SK-N-SH treated with all-trans-retinoic acid at 6 μM for 48 hours (cell line): ENCODE results near the gene UBTD1.
A peak's percentile ranks its signal among the peaks of the same experiment; 100 is the strongest.

Source experiments
- ATAC-seq: fragments of 200-7000 bp; cut with Tn5 transposase; 3 replicates; pipeline ENCODE4 v1.9.1; 2020; ENCODE audit warnings: mild to moderate bottlenecking, moderate library complexity
- ARNTL ChIP-seq: fragments of 450-650 bp; formaldehyde crosslinking; IDR thresholded peaks from 2 replicates; pipeline ENCODE4 v1.5.0; 2020; ENCODE audit warnings: low read depth, mild to moderate bottlenecking, moderate library complexity, borderline replicate concordance
- BACH2 ChIP-seq: fragments of 250-450 bp; sonication (Bioruptor Pico); IDR thresholded peaks from 2 replicates; pipeline ENCODE4 v1.9.0; 2021; ENCODE audit warnings: mild to moderate bottlenecking, borderline replicate concordance
- CREB5 ChIP-seq: fragments of 250-450 bp; sonication (Bioruptor Pico); IDR thresholded peaks from 2 replicates; pipeline ENCODE4 v1.5.1; 2020; ENCODE audit warnings: low read depth, mild to moderate bottlenecking, moderate library complexity
- CSDC2 ChIP-seq: fragments of 250-450 bp; sonication (Bioruptor Pico); IDR thresholded peaks from 2 replicates; pipeline ENCODE4 v1.5.0; 2020; ENCODE audit warnings: mild to moderate bottlenecking, moderate library complexity
- CSRNP3 ChIP-seq: fragments of 250-450 bp; sonication (Bioruptor Pico); IDR thresholded peaks from 2 replicates; pipeline ENCODE4 v1.5.1; 2021; ENCODE audit warnings: mild to moderate bottlenecking, moderate library complexity
- ESRRG ChIP-seq: fragments of 250-450 bp; sonication (Bioruptor Pico); IDR thresholded peaks from 2 replicates; pipeline ENCODE4 v1.6.1; 2021; ENCODE audit warnings: mild to moderate bottlenecking
- GLIS3 ChIP-seq: fragments of 250-450 bp; sonication (Bioruptor Pico); IDR thresholded peaks from 2 replicates; pipeline ENCODE4 v1.5.0; 2020; ENCODE audit warnings: mild to moderate bottlenecking, moderate library complexity
- ISL1 ChIP-seq: fragments of 250-450 bp; sonication (Bioruptor Pico); IDR thresholded peaks from 2 replicates; pipeline ENCODE4 v2.1.2; 2022; ENCODE audit warnings: mild to moderate bottlenecking, moderate library complexity
- OSR1 ChIP-seq: fragments of 250-450 bp; sonication (Bioruptor Pico); IDR thresholded peaks from 2 replicates; pipeline ENCODE4 v1.8.0; 2022; ENCODE audit warnings: moderate library complexity, mild to moderate bottlenecking, inconsistent platforms
- PATZ1 ChIP-seq: fragments of 250-450 bp; sonication (Bioruptor Pico); IDR thresholded peaks from 2 replicates; pipeline ENCODE4 v1.8.0; 2020; ENCODE audit warnings: mild to moderate bottlenecking, moderate library complexity, borderline replicate concordance
- POU6F1 ChIP-seq: fragments of 250-450 bp; sonication (Bioruptor Pico); IDR thresholded peaks from 2 replicates; pipeline ENCODE4 v1.8.0; 2021; ENCODE audit warnings: low read depth, mild to moderate bottlenecking, moderate library complexity, borderline replicate concordance
- PPARA ChIP-seq: fragments of 250-450 bp; sonication (Bioruptor Pico); IDR thresholded peaks from 2 replicates; pipeline ENCODE4 v1.5.0; 2020; ENCODE audit warnings: mild to moderate bottlenecking, borderline replicate concordance
- RARB ChIP-seq: fragments of 250-450 bp; sonication (Bioruptor Pico); IDR thresholded peaks from 2 replicates; pipeline ENCODE4 v1.8.0; 2021; ENCODE audit warnings: mild to moderate bottlenecking, moderate library complexity
- SNAI2 ChIP-seq: fragments of 250-450 bp; sonication (Bioruptor Pico); IDR thresholded peaks from 2 replicates; pipeline ENCODE4 v1.5.0; 2020; ENCODE audit warnings: mild to moderate bottlenecking, moderate library complexity
- TCF4 ChIP-seq: fragments of 250-450 bp; sonication (Bioruptor Pico); IDR thresholded peaks from 2 replicates; pipeline ENCODE4 v1.8.0; 2021; ENCODE audit warnings: mild to moderate bottlenecking, moderate library complexity, borderline replicate concordance
- TOX ChIP-seq: fragments of 250-450 bp; sonication (Bioruptor Pico); IDR thresholded peaks from 2 replicates; pipeline ENCODE4 v1.8.0; 2021; ENCODE audit warnings: mild to moderate bottlenecking, moderate library complexity, borderline replicate concordance
- ZC3H10 ChIP-seq: fragments of 250-450 bp; sonication (Bioruptor Pico); IDR thresholded peaks from 2 replicates; pipeline ENCODE4 v1.5.1; 2021; ENCODE audit warnings: mild to moderate bottlenecking, moderate library complexity
- ZFP3 ChIP-seq: fragments of 250-450 bp; sonication (Bioruptor Pico); IDR thresholded peaks from 2 replicates; pipeline ENCODE4 v1.5.0; 2020; ENCODE audit warnings: mild to moderate bottlenecking, moderate library complexity
- ZFP30 ChIP-seq: fragments of 450-650 bp; formaldehyde crosslinking; IDR thresholded peaks from 2 replicates; pipeline ENCODE4 v1.5.0; 2022; ENCODE audit warnings: mild to moderate bottlenecking, moderate library complexity
- ZNF565 ChIP-seq: fragments of 450-650 bp; formaldehyde crosslinking; conservative IDR thresholded peaks from 2 replicates; pipeline ENCODE4 v1.5.0; 2020; ENCODE audit warnings: low read depth, mild to moderate bottlenecking, moderate library complexity
- ZNF70 ChIP-seq: fragments of 450-650 bp; formaldehyde crosslinking; IDR thresholded peaks from 2 replicates; pipeline ENCODE4 v1.5.0; 2020; ENCODE audit warnings: mild to moderate bottlenecking, moderate library complexity
- ZNF8 ChIP-seq: fragments of 450-650 bp; formaldehyde crosslinking; IDR thresholded peaks from 2 replicates; pipeline ENCODE4 v1.5.0; 2020; ENCODE audit warnings: mild to moderate bottlenecking, moderate library complexity

The UBTD1 gene

GRCh38 chr10:97571622-97572021, 72.9 kb downstream of the UBTD1 start:
- TF ChIP-seq TCF4 (no peak), SNAI2 (no peak), CSDC2 (no peak), ISL1 (CRISPR knock-in tag) (no peak)
- no peak for ATAC-seq

GRCh38 chr10:97572214-97572989, 73.7 kb downstream of the UBTD1 start, which contains the start of gene ANKRD2:
TSS of gene ANKRD2 (plus strand) at chr10:97572779. CDS start at chr10:97572789, 10 bp downstream.
- TF ChIP-seq OSR1 (CRISPR knock-in tag) (no peak), TCF4 (no peak), CREB5 (CRISPR knock-in tag) (no peak), ISL1 (CRISPR knock-in tag) (no peak), TOX (CRISPR knock-in tag) (no peak), ZFP3 (no peak), ZNF70 (CRISPR knock-in tag) (no peak), ZC3H10 (no peak), CSDC2 (no peak), ARNTL (CRISPR knock-in tag) (no peak), PATZ1 (CRISPR knock-in tag) (no peak), ZNF565 (CRISPR knock-in tag) (no peak), RARB (CRISPR knock-in tag) (no peak), CSRNP3 (no peak), ZNF8 (no peak), BACH2 (no peak), GLIS3 (CRISPR knock-in tag) (no peak), ZFP30 (no peak), POU6F1 (CRISPR knock-in tag) (no peak), PPARA (CRISPR knock-in tag) (no peak)
- peak; percentile 79 for ATAC-seq

- peak; percentile 6; the same call in 1 of the 3 replicates for ATAC-seq
Measured at GRCh38 chr10:97573021-97573420, 74.3 kb downstream of the UBTD1 start.

GRCh38 chr10:97573672-97574071, 74.9 kb downstream of the UBTD1 start:
- ATAC-seq: no peak

More at GRCh38 chr10:97573021-97573420, 74.3 kb downstream of the UBTD1 start:
- TF ChIP-seq TOX (CRISPR knock-in tag) (no peak), CSDC2 (no peak), ZC3H10 (no peak), ZFP3 (no peak), ZNF8 (no peak), ISL1 (CRISPR knock-in tag) (no peak)

More at GRCh38 chr10:97573672-97574071, 74.9 kb downstream of the UBTD1 start:
- TF ChIP-seq PATZ1 (CRISPR knock-in tag) (no peak), ZFP3 (no peak), SNAI2 (no peak), TCF4 (no peak), PPARA (CRISPR knock-in tag) (no peak), ZC3H10 (no peak), ZNF565 (CRISPR knock-in tag) (no peak), CSRNP3 (no peak), CSDC2 (no peak), OSR1 (CRISPR knock-in tag) (no peak), GLIS3 (CRISPR knock-in tag) (no peak), POU6F1 (CRISPR knock-in tag) (no peak), ESRRG (CRISPR knock-in tag) (no peak)
- TF ChIP-seq, all 23 proteins: peak for 0
